ENCODE measurements around the gene FGFR1OP2.
"Not testable (repeated sequence)": the region's sequence is repeated elsewhere in the genome, so short reads cannot be mapped to it uniquely, and the experiment has no call there.

The FGFR1OP2 gene

GRCh38 chr12:26937863-26938700 lies at the start of gene FGFR1OP2, which contains the start of gene INTS13:
TSS of gene FGFR1OP2 (plus strand) at chr12:26938470. CDS start at chr12:26954159, 15,689 bp downstream.
TSS of gene INTS13 (minus strand) at chr12:26937981. CDS start at chr12:26936803, 1,178 bp downstream.
- DNase-seq, result peak; percentile 99

DNA sequence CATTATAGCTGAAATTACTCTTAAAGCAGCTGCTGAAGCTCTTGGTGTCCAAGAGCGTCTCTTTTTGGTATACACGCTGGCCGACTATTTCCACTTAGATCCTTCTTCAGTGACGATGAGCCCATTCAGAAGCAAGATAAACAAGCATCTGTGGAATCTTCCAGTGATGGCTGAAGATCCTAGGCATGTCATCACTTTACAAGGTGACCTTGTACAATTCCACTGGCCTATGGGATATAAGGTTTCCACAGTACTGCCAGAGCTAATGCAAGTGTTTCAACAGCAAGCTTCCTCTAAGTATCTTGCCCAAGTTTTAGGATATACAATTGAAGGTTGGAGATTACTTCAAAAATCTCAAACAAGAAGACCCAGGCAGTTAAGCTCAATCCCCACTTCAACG lies 47.5 kb upstream of the FGFR1OP2 start:
- DNase-seq, result no peak

DNA sequence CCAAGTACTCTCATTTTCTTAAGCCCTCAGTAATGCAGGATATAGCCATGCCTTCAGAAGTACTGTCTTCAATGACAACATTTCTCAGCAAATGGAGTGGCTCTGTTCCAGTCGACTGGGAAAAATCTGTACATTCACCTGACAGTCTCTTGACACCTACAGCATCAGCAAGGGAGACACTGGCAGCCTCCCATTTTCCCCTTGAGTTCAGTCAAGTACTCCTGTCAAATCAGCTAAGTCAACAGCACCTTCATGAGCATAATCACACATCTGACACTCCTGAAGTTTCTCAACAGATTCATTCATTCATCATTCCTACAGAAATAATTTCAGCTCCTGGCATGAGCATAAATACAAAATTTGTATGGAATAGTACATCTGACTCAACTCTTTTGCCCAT lies 46.6 kb upstream of the FGFR1OP2 start:
- DNase-seq, result no peak

DNA sequence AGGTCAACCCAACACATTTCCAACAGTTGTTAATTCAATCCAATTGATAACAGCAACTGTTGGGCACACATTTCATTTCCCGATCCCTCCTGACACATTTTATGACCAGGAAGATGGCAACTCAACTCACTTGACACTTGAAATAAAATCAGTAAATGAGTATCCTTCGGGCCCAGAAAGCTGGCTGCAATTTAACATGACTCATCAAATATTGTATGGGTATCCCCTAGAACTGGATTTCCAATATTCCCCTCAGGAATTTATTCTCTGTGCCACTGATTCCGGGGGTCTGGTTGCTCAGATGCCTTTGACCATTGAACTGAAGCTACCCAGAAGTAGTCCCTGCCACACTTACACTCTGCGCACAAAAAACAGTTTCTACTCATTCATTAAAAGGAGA lies 42.6 kb upstream of the FGFR1OP2 start:
- no peak for DNase-seq

DNA sequence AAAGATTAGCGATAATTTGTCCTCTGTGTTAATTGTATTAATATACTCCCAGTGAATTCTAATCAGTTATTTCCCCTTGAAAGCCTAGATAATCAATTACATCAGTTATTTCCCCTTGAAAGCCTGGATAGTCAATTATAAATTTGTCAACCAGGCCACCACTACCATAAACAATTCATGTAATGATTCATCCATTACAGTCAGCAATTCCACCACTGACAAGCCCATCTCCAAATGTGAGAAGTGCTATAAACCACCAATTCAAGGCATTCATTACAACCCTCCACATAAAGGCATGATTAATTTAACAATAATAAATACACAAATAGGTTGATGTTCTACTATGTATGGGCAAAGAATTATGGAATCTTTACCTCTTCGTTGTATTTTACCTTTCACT lies 41.4 kb upstream of the FGFR1OP2 start:
- DNase-seq, result no peak

DNA sequence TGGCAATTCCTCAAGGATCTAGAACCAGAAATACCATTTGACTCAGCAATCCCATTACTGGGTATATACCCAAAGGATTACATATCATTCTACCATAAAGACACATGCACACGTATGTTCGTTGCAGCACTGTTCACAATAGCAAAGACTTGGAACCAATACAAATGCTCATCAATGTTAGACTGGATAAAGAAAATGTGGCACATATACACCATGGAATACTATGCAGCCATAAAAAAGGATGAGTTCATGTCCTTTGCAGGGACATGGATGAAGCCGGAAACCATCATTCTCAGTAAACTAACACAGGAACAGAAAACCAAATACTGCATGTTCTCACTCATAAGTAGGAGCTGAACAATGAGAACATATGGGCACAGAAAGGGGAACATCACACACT lies 34.9 kb upstream of the FGFR1OP2 start:
- DNase-seq, result not testable (repeated sequence)

- DNase-seq, result no peak
Observed at GRCh38 chr12:26906024-26906423, 32.2 kb upstream of the FGFR1OP2 start.

- DNase-seq, result no peak
Observed at GRCh38 chr12:26906704-26907103, 31.6 kb upstream of the FGFR1OP2 start.

DNA sequence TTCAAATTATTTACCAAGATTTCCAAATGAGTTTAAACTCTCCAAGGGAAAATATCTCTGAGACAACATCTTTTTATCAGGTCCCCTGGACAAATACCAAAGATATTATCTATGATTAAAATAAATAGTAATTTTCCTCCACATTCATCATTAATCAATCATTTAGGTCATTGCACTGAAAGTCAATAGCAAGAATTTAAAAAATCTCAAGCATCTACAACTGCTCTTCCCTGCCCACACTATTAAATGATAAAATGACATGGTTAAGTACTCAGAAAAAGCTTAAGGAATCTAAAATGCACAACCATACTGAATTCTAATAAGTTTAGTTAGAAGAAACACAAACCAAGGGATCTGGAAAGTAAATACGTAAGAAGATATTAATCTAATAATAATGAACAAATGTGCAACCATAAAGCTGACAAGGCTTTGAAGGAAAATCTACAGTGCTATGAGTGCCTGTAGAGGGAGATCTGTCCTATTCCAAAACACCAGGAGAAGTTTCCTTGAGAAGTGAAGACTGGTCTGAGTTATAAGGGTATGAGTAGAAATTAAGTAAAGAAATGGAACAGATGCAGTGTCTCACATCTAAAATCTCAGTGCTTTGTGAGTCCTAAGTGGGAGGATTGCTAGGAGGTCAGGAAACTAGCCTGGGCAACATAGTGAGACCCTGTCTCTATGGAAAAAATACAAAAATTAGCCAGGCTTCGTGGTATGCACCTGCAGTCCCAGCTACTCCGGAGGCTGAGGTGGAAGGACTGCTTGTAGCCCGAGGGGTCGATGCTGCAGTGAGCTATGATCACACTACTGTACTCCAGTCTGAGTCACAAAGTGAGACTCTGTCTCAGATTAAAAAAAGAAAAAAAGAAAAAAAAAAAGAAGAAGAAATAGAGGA lies 19.7 kb upstream of the FGFR1OP2 start:
- no peak for DNase-seq

DNA sequence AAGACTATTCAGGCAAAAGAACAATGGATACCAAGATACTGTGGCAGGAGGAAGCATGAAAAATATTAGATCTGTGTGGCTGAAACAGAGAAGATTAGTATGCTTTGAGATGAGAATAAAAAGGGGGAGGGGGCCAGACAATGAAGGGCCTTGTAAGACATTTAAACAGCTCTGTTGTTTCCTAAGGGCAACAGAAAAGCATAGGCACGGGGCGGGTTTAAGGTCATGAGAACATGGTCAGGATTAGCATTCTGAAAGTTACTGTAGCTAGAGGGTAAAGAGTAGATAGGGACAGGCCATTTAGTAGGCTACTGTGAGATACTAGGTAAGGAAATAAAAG lies 19.1 kb upstream of the FGFR1OP2 start:
- DNase-seq, result no peak

DNA sequence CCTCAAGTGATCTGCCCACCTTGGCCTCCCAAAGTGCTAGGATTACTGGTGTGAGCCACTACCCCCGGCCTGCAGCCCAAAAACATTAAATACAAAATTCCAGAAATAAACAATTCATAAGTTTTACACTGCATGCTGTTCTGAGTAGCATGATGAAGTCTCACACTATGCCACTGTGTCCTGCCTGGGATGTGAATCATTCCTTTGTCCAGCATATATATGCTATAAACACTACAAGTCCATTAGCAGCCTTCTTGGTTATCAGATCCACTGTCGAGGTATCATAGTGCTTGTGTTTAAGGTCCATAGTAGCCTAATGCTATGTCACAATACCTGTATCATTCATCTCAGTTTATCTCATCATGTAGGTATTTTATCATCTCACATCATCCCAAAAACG lies 16.4 kb upstream of the FGFR1OP2 start:
- no peak for DNase-seq

GRCh38 chr12:26928661-26929060 lies 9.6 kb upstream of the FGFR1OP2 start:
- DNase-seq, result no peak

- no peak for DNase-seq
Observed at GRCh38 chr12:26929590-26929989, 8.7 kb upstream of the FGFR1OP2 start.

DNA sequence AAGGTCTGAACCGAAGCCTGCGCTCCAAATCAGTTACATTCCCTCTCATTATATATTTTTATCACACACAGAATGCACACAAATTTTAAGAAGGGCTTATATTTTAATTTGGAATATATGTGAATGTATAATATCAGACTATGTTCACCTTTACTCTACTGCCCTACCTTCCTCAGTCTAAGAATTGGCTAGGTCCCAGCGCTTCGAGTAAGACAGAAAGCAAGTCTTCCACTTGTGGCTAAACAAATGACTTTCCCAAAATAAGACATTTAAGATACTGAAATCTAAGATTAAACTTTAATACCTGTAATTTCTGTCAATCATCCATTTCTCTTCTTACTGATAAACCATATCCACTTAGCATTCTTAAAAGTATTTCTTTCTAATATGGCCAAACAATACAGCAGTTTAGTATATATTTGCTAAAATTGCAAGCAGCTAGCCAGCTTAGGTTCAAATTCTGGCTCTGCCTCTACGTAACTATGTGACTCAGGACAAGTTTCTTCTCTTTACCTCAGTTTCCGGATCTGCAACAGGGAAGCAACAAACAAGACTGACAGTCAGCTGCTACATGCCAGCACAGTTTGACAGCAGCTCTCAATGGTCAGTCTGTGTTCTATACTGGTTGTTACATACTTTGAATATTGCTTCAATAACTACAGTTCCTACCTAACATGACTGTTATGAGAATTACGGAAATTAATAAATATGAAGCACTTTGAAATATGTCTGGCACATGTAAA lies 2.5 kb upstream of the FGFR1OP2 start:
- DNase-seq, result no peak

DNA sequence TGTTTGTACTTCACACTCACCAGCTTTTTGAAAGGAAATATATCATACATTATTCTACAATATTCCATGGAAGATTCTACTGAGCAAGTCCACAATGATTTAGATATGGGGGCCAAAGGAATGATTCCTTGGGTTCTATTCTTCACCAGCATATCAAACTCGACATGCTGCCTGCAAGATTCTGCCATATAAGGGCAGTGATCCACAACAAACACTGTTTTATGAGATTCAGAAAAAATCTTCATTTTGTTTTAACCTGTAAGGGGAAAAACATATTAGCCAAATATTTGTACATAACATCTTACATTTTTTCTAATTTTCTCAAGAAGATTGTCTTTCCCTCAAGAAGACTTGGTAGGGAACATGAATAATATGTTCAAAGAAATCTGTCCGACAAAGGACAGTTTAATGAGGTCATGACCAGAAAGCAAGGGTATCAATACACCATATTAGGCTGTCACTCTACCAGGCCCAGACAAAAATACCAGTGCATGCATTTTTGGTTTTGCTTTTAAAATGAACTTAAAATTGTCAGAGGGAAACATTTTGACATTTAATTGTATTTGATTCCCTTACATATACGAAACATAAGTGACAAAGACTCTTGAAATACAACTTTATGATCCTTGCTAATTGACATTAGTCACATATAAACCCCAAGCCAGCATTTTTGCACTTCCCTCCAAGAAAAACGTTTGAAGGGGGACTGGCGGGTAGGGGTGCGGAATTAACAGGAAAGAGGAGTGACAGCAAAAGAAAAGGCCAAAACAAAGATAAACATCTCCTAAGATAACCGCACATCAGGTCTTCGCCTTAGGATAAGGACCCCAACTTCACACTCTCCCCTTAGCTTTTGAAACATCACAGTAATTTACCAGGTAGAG lies 1.5 kb upstream of the FGFR1OP2 start:
- DNase-seq, result no peak

GRCh38 chr12:26937443-26937862 lies 817 bp upstream of the FGFR1OP2 start:
- no peak for DNase-seq

GRCh38 chr12:26938701-26939062 lies 412 bp downstream of the FGFR1OP2 start:
- DNase-seq, result peak; percentile 63

- DNase-seq, result no peak
Observed at GRCh38 chr12:26939192-26939832, 1.0 kb downstream of the FGFR1OP2 start.

DNA sequence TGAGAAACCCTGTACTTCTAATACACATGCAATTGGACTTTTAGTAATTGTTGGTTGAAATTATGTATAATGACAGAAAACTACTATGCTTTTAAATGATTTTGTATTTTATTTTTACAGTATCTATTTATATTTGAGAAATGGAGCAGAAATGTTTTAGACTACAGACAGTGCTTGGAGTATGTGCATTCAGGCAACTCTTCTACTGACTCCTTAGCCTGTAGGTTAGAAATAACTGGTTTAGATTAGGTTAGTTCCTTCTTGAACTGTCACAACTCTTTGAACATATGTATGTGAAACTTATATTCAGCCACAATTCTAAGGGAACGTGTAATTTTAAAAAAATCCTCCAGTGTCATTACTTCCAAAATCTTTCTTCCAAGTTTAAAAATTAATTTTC lies 1.7 kb downstream of the FGFR1OP2 start:
- no peak for DNase-seq

DNA sequence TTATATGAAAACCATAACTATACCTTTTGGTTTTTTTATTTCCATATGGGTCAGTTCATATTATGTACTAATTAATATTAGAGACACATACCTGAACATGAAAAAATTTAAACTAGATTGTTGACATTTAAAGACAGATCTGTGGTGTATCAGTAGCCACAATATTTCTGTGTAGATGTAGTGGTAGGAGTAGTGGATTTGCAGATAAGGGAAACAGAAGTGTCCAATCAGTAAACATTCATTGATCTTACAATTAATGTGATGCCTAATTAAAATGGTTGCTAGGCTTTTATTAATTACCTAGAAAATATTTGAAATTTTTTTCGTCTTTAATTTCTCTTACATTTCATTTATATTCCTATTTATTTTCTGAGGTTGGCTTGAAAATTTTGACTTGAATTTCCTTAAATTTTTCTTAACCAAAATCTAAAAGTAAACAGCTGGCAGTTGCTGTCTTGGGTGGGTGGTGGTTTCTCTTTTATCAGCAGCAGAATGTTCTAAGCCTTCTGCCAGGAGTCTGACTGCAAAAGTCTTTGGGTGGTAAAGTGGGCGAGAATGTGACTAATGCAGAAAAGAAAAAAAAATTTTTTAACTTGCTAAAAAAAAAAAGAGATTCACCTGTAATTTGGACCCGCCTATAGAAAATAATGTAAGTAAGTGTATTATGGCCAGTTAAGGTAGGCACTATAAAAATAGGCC lies 2.4 kb downstream of the FGFR1OP2 start:
- DNase-seq, result no peak

DNA sequence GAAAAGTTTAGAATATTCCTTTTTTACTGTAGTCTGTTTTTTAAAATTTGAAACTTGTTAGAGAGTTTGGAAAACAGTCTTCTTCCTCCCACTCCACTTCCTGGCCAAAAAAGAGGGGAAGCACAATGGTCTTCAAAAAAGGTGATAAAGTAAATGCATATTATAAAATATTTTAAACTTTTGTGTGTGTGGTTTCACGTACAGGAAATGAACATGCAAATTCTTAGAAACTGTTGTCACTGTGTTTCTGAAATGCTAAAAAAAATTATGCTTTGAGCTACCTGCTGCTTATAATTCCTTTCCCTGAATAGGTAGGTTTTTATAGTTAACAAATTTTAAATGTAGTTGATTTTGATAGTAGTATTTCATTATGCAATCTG lies 2.9 kb downstream of the FGFR1OP2 start:
- DNase-seq, result no peak

Measured in T1000 (cell line).